A549 (cell line): ENCODE measurements around the gene LENG1. TPM values are rescaled to one million over a fixed set of nuclear protein-coding genes. Genes with fewer than 3 reads are reported as not detected.

ENCODE experiments used
- ATAC-seq, 2 experiments: fragments of 200-7000 bp in 1 of 2; fragments of >200 bp in 1 of 2; cut with Nextera tagmentation in 1 of 2; cut with Tn5 transposase in 1 of 2; 3 replicates each; pipeline versions ENCODE4 v1.8.0 to v1.9.1; 2018 to 2020; ENCODE audit warnings: mild to moderate bottlenecking in 1 of 2, moderate library complexity in 1 of 2
- CTCF ChIA-PET: fragments of 300-600 bp; sonication (Branson Sonifier 250); formaldehyde crosslinking; extraction: SDS; loops from one replicate; lab custom pipeline; 2021; ENCODE audit warnings: antibody characterized with exemption, inconsistent platforms; lab: Yijun Ruan, JAX
- POLR2A ChIA-PET: fragments of 350-600 bp; formaldehyde crosslinking; extraction: SDS; loops from one replicate; lab custom pipeline; 2021; ENCODE audit warnings: antibody characterized with exemption, inconsistent platforms; lab: Yijun Ruan, JAX
- DNase-seq, 2 experiments: peaks; one replicate each; pipeline versions ENCODE4 v3.0.0 to v3.0.0-alpha.2; 2011 to 2016; ENCODE audit warnings: low read depth in 1 of 2, low spot score in 1 of 2
- FAIRE-seq: peaks from 2 replicates; lab custom pipeline; 2011; peaks lifted over from hg19 to GRCh38; lab: Jason Lieb, UNC
- H3K27ac ChIP-seq, 2 experiments: fragments of >200 bp; sonication (Bioruptor Twin); formaldehyde crosslinking; 3 replicates each; pipeline ENCODE4 v1.5.1; 2016 to 2017
- H3K4me1 ChIP-seq: fragments of >200 bp; sonication (Bioruptor Twin); formaldehyde crosslinking; 3 replicates; pipeline ENCODE4 v1.6.1; 2016
- H3K4me2 ChIP-seq: fragments of >200 bp; sonication (Bioruptor Twin); formaldehyde crosslinking; 3 replicates; pipeline ENCODE4 v1.6.1; 2016
- H3K4me3 ChIP-seq: fragments of >200 bp; sonication (Bioruptor Twin); formaldehyde crosslinking; 3 replicates; pipeline ENCODE4 v1.5.1; 2016
- H3K9me3 ChIP-seq: fragments of >200 bp; sonication (Bioruptor Twin); formaldehyde crosslinking; 3 replicates; pipeline ENCODE4 v1.6.1; 2016
- CBX2 ChIP-seq: fragments of 200-600 bp; sonication (generic); IDR thresholded peaks from 2 replicates; pipeline ENCODE4 v1.6.1; 2016; ENCODE audit warnings: low read depth, mild to moderate bottlenecking, borderline replicate concordance
- CBX8 ChIP-seq: fragments of 200-600 bp; sonication (generic); IDR thresholded peaks from 2 replicates; pipeline ENCODE4 v1.6.1; 2016
- CHD2 ChIP-seq: fragments of 150-350 bp; IDR thresholded peaks from 2 replicates; pipeline ENCODE4 v1.6.1; 2014; ENCODE audit warnings: low read length; ENCODE audit not compliant: partially characterized antibody
- CHD4 ChIP-seq: fragments of 200-600 bp; sonication (generic); IDR thresholded peaks from 2 replicates; pipeline ENCODE4 v1.6.1; 2016; ENCODE audit warnings: antibody characterized with exemption, mild to moderate bottlenecking, borderline replicate concordance
- EP300 ChIP-seq, 2 experiments: fragments of >200 bp; sonication (Bioruptor Twin); formaldehyde crosslinking; IDR thresholded peaks; 2 replicates in 1 of 2; 3 replicates in 1 of 2; pipeline ENCODE4 v1.6.1; 2016 to 2017
- ESRRA ChIP-seq: fragments of 150-350 bp; IDR thresholded peaks from 2 replicates; pipeline ENCODE4 v1.6.1; 2014; ENCODE audit warnings: mild to moderate bottlenecking, low read length, borderline replicate concordance
- FOSB ChIP-seq: fragments of 250-450 bp; sonication (Bioruptor Pico); IDR thresholded peaks from 2 replicates; pipeline ENCODE4 v1.5.0; 2020; ENCODE audit warnings: mild to moderate bottlenecking, moderate library complexity
- KDM1A ChIP-seq: fragments of 200-600 bp; sonication (generic); IDR thresholded peaks from 2 replicates; pipeline ENCODE4 v1.6.1; 2016; ENCODE audit warnings: low read depth, mild to moderate bottlenecking
- NPAS2 ChIP-seq: fragments of 250-450 bp; sonication (Bioruptor Pico); IDR thresholded peaks from 2 replicates; pipeline ENCODE4 v1.8.0; 2022; ENCODE audit warnings: mild to moderate bottlenecking, moderate library complexity, borderline replicate concordance
- PBX3 ChIP-seq: IDR thresholded peaks from 2 replicates; pipeline ENCODE4 v1.6.1; 2012
- POLR2AphosphoS2 ChIP-seq: conservative IDR thresholded peaks from 2 replicates; pipeline ENCODE4 v1.6.1; 2012; ENCODE audit warnings: low read length, improper control_type of control experiment, inconsistent platforms
- REST ChIP-seq: fragments of 200-600 bp; sonication (generic); IDR thresholded peaks from 2 replicates; pipeline ENCODE4 v1.6.1; 2016; ENCODE audit warnings: antibody characterized with exemption, mild to moderate bottlenecking, moderate library complexity
- RFX5 ChIP-seq: fragments of 450-650 bp; IDR thresholded peaks from 2 replicates; pipeline ENCODE4 v1.7.1; 2014; ENCODE audit warnings: antibody characterized with exemption, mild to moderate bottlenecking, moderate library complexity
- USF2 ChIP-seq: fragments of 450-650 bp; IDR thresholded peaks from 2 replicates; pipeline ENCODE4 v1.6.1; 2014; ENCODE audit warnings: antibody characterized with exemption
- ZFP36 ChIP-seq: fragments of 450-650 bp; IDR thresholded peaks from 2 replicates; pipeline ENCODE4 v1.6.1; 2014; ENCODE audit warnings: borderline replicate concordance; ENCODE audit not compliant: partially characterized antibody
- WGBS: methylation state at CpG from one replicate; pipeline ENCODE4 v1.1.6; 2017; ENCODE audit errors: missing lambda C conversion rate; 5-methylcytosine and 5-hydroxymethylcytosine counted together
- polyA plus RNA-seq, 4 experiments: library from polyadenylated mRNA; depleted of rRNA in 3 of 4; stranded (reverse); fragments of >200 nt; fragmentation: RNase III in 1 of 4; extraction: RNeasy Plus Mini Kit Qiagen cat#74134 plus additional on column Dnase treatment in 1 of 4; gene quantifications; 2 replicates in 3 of 4; 3 replicates in 1 of 4; pipeline ENCODE4 v1.2.3, GENCODE V29; 2011 to 2017

The LENG1 gene
- polyA plus RNA-seq, 2 of the 4 experiments (the other 2 are of a cell fraction) = 13.3 to 13.8 TPM

- TF ChIP-seq ESRRA = no peak
- no peak for TF ChIP-seq CHD2
- no peak for TF ChIP-seq REST
- no peak for TF ChIP-seq CBX2
- TF ChIP-seq POLR2AphosphoS2 = 0 out of 2 replicates have a peak, but pooled peaks have one; percentile 27
- TF ChIP-seq ZFP36 = no peak
- no peak for TF ChIP-seq RFX5
- no peak for DNase-seq
- peak; percentile 28 for FAIRE-seq
- Histone ChIP-seq H3K4me1 (peaks cover 15% of the 10 kb centered on the region; the same call in 2 of the 3 replicates), H3K27ac (peak overlapping the region; percentile 24 to 67; a peak in 5 of 6 replicates), H3K9me3 (no peaks in the 10 kb centered on the region), H3K4me3 (peak overlapping the region; percentile 46), H3K4me2 (peak overlapping the region; percentile 94)
- ChIA-PET CTCF (interaction anchor here (0.7 to 1.4 kb wide), 5 partner anchors 13 to 260 kb away, joined by 3 to 4 read pairs (median 4); partner anchors contain the start of gene LENG1), POLR2A (interaction anchor here (0.8 to 3.4 kb wide), 16 partner anchors 12 to 312 kb away, joined by 3 to 51 read pairs (median 10); partner anchors contain the start of genes LENG1, LENG8, MBOAT7 and MYADM)
- 27% methylated on average over 30 of the region's 30 CpGs for WGBS
- peak; percentile 1 to 6; a peak in 4 of 6 replicates for ATAC-seq
Observed at GRCh38 chr19:54136086-54136863, 23.2 kb downstream of the LENG1 start.

GRCh38 chr19:54133957-54134590 is 25.4 kb downstream of the LENG1 start:
- WGBS = 52% methylated on average over 2 of the region's 2 CpGs
- ATAC-seq (no peak), FAIRE-seq (no peak), DNase-seq (no peak)
- TF ChIP-seq EP300 (IDR thresholded peaks at IDR 0.05) = no peak
- no peak for TF ChIP-seq USF2
- TF ChIP-seq CHD2 = no peak
- no peak for TF ChIP-seq CBX8
- no peak for TF ChIP-seq FOSB (CRISPR knock-in tag)
- no peak for TF ChIP-seq CHD4
- TF ChIP-seq NPAS2 (CRISPR knock-in tag) = no peak
- no peak for TF ChIP-seq PBX3
- TF ChIP-seq KDM1A = no peak
- Histone ChIP-seq H3K4me1 (peaks cover 11% of the 10 kb centered on the region; the same call in 2 of the 3 replicates), H3K27ac (no peak overlapping the region), H3K9me3 (no peaks in the 10 kb centered on the region), H3K4me2 (no peak overlapping the region), H3K4me3 (no peak overlapping the region)
- ChIA-PET POLR2A (no interaction called here), CTCF (interaction anchor here (1.0 kb wide), 1 partner anchor 18 kb away, joined by 3 read pairs; the partner anchor contains the start of genes PRPF31 and TFPT)
